ENCODE data around the gene CUL5.

- TF ChIP-seq CTCF (conservative IDR thresholded peaks at IDR 0.05 in 1 of 2, IDR thresholded peaks at IDR 0.05 in 1 of 2; ENCODE audit: extremely low read depth in 1 of 2, insufficient read depth in 1 of 2, low read depth in 1 of 2, low read length in 2 of 2): no peak
- TF ChIP-seq EZH2 (IDR thresholded peaks at IDR 0.05; ENCODE audit: borderline replicate concordance, low read length): no peak
Observed at GRCh38 chr11:108032800-108033199, 24.1 kb downstream of the CUL5 start.
